T follicular helper cell (primary cell): ENCODE results near the gene ROBO1.

Experiments
- DNase-seq: peaks from one replicate; pipeline ENCODE4 v3.0.0-alpha.2; 2020; ENCODE audit warnings: low read depth

Gene ROBO1

DNA sequence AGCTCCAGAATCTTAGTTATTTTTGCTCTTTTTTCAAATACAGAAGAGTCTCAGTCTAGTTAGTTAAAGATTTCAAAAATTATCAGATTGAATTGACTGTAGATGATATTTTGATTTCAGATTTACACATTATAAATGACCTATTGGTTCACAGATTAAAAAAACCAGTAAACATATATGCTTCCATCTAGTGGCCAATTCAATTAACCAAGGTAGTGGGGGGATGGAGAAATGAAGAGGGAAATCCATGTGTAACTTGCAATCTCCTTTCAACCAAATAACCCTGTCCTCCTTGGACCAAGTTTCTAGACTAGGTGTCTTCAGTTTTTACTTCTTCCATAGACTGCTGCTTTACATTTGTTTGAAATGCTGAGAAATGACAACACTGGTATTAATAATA, 789.8 kb downstream of the ROBO1 start:
- no peak for DNase-seq

- no peak for DNase-seq
Measured at GRCh38 chr3:78977073-78977472, 790.7 kb downstream of the ROBO1 start.

DNA sequence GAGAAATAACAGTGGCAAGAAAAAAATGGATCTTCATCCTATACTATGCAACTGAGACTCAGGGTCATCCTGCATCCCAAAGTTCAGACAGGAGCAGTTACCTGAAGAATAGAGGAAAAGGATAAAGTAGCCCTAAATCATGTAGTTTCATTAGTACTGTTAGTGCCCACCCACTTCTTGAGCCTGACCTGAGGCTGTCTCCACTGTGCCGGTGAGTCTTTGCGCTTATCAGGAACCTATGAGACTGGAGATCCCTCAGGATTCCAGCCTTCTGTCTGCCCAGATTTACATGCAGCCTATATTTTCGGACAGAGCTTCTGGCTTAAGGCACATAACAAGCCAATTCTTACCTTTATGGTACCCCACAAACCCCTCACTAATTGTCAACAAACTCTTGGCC, 791.6 kb downstream of the ROBO1 start:
- no peak for DNase-seq

DNA sequence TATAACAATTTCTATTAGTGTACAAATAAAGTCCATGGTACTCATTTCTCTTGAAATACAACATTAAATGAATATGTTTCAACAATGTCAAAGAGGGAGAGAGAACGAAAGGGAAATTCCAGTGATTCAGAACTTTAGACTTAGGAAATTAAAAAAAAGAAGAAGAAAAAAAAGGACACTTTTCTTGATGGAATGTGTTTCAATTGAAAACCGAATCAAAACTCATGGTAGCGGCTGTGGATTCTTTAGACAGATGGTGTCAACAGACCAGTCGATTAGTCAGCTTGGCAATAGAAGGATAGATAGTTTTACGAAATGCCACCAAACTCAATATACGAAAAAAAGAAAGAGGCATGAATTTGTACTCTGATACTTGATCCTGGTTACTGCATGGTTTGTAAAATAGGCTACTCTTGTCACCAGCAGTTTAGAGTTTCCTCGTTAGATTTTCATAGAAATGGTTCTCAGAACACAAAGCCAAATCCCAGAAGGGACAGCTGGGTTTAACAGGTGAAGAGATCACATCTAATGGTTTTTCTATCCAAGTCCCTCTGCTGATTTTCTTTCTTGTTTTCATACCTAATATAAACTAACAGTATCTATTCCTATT, 793.5 kb downstream of the ROBO1 start:
- DNase-seq, result no peak

DNA sequence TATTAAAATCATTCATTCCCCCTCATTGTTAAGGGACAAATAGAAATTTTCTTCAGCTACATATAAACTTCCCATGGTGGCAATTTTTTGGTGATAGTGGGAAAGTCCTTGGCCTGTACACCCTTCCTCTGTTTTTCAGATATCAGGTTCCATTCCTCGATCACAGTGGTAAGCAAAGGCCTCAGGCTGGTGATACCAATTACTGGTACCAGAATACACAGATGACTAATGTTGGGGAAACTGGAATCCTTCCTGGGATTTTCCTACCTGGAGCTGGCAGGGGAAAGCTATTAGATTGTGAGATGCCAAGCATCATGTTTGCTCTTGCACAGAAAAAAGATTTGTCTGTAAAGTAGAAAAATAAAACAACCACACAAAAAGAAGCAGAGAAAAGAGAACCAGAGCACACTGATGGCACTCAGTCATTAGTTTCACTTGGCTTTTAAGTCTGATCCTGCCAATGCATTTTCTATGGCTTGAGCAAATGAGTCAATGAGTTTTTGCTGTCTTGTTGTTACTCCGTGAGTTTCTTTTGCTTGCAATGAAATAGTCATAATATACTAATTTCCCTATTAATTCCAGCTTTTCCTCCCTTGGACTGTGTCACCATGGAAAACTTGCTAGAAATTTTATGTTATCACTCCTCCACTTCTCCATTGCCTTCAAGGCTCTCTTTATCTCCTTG, 795.0 kb downstream of the ROBO1 start:
- DNase-seq, result no peak

- DNase-seq, result no peak
Measured at GRCh38 chr3:78970656-78971055, 797.1 kb downstream of the ROBO1 start.

DNA sequence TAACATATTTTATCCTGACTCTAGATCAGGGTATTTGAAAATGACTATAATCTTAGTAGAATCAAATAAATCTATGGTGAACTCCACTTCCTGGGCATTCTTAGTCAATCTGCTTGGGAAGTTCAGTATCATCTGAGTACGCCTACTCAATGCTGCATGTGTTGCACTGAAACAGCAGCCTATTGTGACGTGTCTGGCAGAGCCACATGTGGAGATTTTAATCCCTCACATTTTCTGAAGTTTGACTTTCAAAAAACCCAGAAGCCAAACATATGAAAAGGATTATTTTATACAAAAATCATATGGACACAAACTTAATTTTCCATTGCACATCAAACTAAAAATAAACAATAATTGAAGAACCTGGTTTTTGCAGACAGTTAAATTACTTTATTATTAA, 798.3 kb downstream of the ROBO1 start:
- no peak for DNase-seq

GRCh38 chr3:78967061-78967460, 800.7 kb downstream of the ROBO1 start:
- DNase-seq, result no peak

GRCh38 chr3:78963771-78964170, 804.0 kb downstream of the ROBO1 start:
- DNase-seq, result no peak

- no peak for DNase-seq
Measured at GRCh38 chr3:78957456-78957855, 810.3 kb downstream of the ROBO1 start.

GRCh38 chr3:78951342-78951945, 816.4 kb downstream of the ROBO1 start:
- DNase-seq, result no peak

DNA sequence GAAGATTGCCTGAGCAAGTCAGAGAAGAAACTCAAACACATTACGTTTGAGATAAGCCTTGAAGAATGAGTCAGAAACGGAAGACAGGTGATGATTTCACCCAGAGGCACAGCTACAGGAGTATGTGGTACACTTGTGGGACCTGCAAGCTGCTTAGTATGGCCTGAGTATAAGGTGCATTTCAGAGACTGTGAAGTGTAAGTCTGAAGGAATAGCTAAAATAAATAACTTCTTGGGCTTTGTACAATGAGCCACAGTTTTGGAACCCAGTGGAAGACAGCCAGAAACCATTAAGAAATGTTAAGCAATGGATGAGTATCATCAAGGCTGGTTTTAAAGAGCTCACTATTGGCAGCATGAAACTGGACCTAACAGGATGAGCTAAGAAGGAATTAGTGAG, 826.2 kb downstream of the ROBO1 start:
- DNase-seq, result no peak

DNA sequence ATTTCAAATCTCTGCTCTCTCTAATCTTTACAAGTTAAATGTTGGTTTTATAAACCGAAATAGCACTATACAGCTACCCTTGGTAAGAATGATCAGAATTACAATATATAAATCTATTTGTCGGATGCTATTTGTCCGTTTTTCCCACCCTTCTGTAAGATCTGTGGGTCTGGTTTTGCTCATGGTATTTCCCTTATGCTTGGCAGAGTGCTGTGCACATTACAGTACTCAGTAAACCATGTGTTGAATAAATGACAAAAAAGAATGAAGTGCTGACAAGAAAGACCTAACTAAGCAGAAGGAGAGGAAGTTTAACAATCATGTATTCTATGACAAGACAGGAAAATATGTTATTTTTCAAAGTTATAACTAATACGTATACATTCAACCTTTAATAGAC, 827.2 kb downstream of the ROBO1 start:
- no peak for DNase-seq

DNA sequence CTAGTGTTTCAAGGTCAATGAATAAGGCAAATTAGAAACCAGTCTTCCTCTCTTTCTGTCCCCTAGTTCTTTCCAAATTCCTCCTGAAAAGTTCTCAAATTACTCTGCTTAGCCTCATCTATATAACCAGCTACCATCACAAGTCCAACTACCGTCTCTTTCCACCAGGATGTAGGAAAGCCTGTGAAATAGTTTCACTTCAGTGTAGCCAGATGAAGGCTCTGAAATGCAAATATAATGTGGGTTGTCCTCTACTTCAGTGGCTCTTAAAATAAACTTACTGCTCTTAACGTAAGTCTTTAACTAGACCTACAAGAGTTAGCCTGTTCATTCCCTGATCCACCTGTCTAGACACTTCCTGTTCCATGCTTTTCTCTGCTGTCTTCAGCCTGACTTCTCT, 827.7 kb downstream of the ROBO1 start:
- DNase-seq, result no peak

- DNase-seq, result no peak
Measured at GRCh38 chr3:78937475-78937874, 830.3 kb downstream of the ROBO1 start.

GRCh38 chr3:78927759-78928158, 840.0 kb downstream of the ROBO1 start:
- no peak for DNase-seq

GRCh38 chr3:78926523-78926922, 841.3 kb downstream of the ROBO1 start:
- DNase-seq, result no peak

DNA sequence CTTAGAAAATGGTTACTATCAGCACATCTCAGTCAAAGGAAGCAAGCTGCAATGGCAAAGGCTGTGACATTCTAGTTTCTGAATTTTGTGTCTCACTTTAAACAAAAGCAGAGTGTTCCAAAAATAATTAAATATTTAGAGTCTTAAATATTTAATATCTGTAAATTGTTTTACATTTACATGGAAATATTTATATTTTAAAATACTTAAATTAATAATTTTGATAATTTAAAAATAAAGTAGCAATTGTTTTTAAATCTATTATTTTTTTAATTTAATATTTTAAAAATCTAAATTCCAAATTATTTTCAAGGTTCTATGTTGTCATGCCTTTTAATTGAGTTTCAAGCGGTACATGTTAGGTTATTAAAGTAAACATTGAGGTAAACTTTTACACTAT, 843.1 kb downstream of the ROBO1 start:
- DNase-seq, result no peak

DNA sequence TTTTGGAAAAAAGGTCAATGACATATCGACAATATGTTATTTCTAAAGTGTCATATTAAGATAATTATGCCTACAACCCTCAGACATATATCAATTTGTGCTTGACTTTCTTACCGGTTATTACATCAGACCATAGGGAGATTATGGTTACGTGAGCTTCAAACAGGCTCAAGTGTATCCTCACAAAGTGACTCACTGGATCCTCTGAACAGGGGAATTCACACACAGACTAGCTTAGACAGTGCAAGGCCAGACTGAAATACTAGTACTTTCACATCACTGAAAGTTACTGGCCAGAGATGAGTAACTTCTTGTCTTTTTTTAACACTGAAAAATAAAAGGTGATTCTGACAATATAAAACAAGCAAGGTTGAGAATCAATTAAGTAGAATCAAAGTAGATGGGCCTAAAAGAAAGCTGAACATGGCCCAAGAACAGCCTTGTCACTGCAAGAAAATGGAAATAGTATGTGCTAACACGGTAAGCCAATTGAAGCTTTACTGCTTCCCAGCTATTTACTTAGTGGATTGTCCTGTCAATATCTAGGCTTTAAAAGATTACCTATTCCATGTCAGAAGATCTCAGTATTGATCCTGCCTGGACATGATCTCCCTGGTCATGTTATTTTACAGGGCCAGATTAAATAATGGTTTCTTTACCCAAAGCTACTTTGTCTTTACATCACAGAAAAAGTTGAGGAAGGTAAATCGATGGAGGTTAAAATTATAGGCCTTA, 848.6 kb downstream of the ROBO1 start:
- no peak for DNase-seq

DNA sequence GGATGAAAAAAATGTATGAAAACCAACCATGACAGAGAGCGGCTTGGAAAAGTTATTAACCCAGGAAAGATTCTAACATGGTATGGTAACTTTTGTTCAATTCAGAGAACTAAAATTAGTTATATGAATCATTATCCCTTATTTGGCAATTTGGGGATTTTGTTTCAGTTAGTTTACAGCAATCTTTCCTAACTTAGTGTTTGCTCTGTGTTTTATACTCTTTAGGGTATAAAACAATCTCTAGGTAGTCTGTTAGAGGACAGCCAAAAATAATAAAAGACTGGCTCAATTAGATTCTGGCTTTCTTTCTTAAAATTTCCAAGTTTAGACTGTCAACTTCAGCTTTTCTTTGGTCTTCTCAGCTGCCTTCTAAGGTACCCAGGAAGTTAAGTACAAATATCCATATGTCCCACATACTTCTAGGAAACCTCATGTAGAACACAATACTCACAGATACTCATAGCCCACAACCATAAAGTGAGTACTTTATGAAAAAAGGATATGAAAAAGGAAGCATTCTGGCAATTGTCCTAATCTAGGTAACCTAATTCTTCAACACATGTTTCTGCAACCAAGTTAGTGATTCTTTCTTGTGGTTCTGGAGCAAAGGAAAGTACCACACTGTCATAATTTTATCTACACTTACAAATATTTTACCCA, 849.3 kb downstream of the ROBO1 start:
- no peak for DNase-seq

GRCh38 chr3:78917536-78917935, 850.3 kb downstream of the ROBO1 start:
- no peak for DNase-seq

DNA sequence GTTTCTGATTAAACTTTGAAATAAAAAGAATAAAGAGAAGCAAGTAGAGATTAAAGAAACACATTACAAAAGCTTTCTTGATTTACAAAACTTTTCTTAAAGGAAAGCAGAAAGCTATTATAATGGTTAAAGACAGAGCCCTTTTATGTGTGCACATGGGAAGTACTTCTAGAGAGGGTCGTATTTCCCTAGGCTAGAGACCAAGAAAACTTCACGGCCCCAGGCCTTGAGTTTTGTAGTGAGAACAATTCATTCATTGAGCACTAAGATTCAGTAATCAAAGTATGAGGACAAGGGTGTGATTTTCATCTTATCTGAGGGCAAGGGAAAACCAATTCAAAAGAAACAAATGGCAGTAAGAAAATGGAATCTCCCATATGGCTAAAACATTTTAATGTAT, 854.1 kb downstream of the ROBO1 start:
- no peak for DNase-seq
